T-helper 22 cell (primary cell): ENCODE measurements around the gene BHLHE40.

Experiments used
- DNase-seq: peaks from one replicate; pipeline ENCODE4 v3.0.0-alpha.2; 2020; ENCODE audit warnings: low read depth

The BHLHE40 gene

GRCh38 chr3:4983739-4984510 is 4.7 kb downstream of the BHLHE40 start:
- peak; percentile 90 for DNase-seq

- DNase-seq: no peak
Measured at GRCh38 chr3:4984511-4984864, 5.3 kb downstream of the BHLHE40 start.

GRCh38 chr3:4985330-4986174 is 6.3 kb downstream of the BHLHE40 start:
- no peak for DNase-seq

GRCh38 chr3:4986175-4986781 is 7.0 kb downstream of the BHLHE40 start:
- no peak for DNase-seq

- DNase-seq: peak; percentile 55
Measured at GRCh38 chr3:4986782-4987537, 7.7 kb downstream of the BHLHE40 start.

- DNase-seq: no peak
Measured at GRCh38 chr3:4987538-4988296, 8.5 kb downstream of the BHLHE40 start.

GRCh38 chr3:4988983-4989834 is 10.0 kb downstream of the BHLHE40 start:
- no peak for DNase-seq

GRCh38 chr3:4990069-4990468 is 10.8 kb downstream of the BHLHE40 start:
- no peak for DNase-seq

- DNase-seq: no peak
Measured at GRCh38 chr3:4992118-4992517, 12.9 kb downstream of the BHLHE40 start.

- DNase-seq: no peak
Measured at GRCh38 chr3:4993276-4994143, 14.3 kb downstream of the BHLHE40 start.

GRCh38 chr3:4994144-4994730 is 15.0 kb downstream of the BHLHE40 start:
- DNase-seq: no peak

- DNase-seq: no peak
Measured at GRCh38 chr3:4994823-4995499, 15.7 kb downstream of the BHLHE40 start.

- DNase-seq: no peak
Measured at GRCh38 chr3:4995500-4996053, 16.3 kb downstream of the BHLHE40 start.

GRCh38 chr3:4996223-4996765 is 17.1 kb downstream of the BHLHE40 start:
- no peak for DNase-seq

GRCh38 chr3:4996771-4997291 is 17.6 kb downstream of the BHLHE40 start:
- DNase-seq: no peak

- DNase-seq: no peak
Measured at GRCh38 chr3:4997946-4998345, 18.7 kb downstream of the BHLHE40 start.

GRCh38 chr3:4999531-5000184 is 20.4 kb downstream of the BHLHE40 start:
- DNase-seq: no peak
